GM19240 (cell line): ENCODE data around the gene THRA.
A peak's percentile ranks its signal among the peaks of the same experiment; 100 is the strongest.

Experiments used
- DNase-seq: peaks from one replicate; pipeline ENCODE4 v3.0.0; 2011; ENCODE audit warnings: low spot score; ENCODE audit not compliant: insufficient read length

Gene THRA

DNA sequence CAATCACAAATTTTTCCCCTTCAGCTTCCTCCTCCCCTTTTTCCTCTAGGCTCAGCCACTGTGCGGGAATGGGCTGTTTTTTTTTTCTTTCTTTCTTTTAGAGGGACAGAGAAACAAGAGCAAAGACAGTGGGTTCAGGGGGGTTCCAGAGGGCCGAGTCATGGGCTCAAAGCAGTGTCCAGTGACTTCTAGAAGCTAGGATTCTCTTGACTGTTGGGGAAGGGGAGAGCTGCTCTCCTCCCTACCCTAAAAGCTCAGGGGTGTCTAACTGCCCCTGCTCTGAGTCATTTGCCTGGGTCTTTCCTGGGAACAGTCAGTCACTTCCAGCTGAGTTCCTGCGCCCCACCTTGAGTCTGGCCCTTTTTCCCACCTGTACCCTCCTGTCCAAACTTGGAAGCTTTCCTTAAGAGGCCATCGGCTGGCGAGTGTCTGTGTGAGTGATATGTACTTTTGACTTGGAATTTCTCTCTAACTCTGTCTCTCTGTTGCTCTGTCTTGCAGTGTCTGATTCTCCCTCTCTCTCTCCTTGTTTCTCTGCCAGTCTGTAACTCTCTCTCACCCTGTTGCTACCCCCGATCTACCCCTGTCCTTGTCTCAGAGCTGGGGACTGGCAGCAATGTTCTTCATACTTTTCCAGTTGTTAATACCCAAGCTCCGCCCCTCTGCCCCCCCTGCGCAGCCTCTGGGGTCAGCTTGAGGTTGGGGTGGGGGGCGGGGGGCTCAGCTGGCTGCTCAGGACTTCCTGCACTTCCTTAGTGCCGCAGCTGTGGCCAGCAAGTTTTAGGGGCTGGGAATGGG is 2.4 kb downstream of the THRA start:
- no peak for DNase-seq

DNA sequence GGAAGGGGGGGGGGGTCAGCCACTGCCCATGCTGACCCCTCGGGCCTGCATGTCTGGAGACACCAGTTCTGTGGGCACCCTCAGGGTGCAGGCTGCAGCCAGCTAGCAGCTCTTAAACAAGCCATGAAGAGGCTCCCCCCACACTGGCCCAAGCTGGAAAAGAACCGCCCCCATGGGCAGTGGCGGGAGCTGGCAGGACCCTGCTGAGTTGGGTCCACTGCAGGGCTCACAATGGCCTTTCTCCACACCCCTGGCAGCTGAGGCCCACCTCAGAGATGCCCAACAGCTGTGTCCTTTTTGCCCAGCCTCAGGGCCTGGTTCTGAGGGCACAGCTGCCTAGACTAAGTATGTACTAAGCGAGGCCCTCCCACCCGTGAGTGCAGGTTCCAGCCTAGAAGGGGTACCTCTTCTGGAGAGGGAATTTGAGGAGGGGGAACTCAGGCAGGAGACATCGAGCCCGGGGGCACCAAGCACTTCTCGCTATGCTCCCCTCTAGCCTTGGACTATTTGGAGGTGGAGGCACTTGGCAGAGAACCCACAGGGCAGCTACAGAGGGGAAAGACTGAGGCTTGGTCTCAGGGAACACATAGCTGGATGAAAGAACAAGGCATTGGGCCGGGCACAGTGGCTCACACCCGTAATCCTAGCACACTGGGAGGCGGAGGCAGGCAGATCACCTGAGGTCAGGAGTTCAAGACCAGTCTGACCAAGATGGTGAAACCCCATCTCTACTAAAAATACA is 3.2 kb downstream of the THRA start:
- DNase-seq: no peak

GRCh38 chr17:40067710-40068109 is 4.9 kb downstream of the THRA start:
- no peak for DNase-seq

GRCh38 chr17:40068129-40068581 is 5.4 kb downstream of the THRA start:
- no peak for DNase-seq

DNA sequence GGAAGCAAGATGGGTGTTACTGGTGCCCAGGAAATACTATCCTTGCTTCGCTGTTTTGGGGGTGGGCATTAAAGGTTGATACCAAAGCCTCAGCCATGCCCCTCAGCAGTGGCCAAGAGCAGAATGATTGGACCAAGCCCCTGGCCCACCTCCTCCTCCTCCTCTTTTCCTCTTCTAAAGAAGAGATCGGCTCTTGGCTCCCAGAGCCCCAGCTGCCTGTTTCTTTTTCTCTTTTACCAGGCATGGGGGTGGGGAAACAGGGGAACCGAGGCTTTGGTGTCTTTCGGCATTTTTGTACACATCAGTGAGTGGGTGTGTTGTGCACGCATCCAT is 5.8 kb downstream of the THRA start:
- DNase-seq: no peak

DNA sequence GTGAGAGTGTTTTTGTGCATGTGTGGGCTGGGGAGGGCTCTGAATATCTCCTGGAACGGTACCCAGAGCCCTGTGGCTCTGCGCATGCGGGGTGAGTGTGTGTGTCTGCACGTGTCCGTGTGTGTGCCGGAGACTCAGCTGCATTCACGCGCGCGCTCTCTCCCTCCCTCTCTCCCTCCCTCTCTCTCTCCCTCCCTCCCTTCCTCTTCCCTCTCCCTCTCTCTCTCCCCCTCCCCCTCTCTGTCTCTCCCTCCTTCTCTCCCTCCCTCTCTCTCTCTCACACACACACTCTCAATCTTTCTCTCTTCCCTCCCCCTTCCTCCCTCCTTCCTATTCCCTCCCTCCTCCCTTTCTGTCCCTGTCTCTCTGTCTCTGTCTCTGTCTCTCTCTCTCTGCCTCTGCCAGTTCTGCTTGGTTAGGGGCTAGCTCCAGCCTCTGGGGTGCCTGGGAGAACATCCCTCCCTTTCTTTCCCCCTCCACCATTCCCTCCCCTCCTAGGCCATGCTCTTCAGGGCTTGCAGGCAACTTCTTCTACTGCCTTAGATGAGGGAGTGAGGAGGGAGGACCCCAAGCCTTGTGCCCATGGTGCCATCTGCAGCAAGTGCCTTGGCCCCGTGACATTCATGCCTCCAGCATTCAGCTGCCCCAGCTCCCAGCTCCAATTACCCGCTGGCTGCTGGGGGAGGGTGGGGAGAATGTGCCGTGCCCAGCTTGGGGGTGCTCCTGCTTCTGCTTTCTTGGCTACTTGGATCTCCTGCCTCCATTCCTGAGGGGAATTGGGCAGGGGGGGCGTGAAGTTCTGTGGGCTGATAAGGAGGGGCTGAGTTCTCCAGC is 6.4 kb downstream of the THRA start:
- no peak for DNase-seq

DNA sequence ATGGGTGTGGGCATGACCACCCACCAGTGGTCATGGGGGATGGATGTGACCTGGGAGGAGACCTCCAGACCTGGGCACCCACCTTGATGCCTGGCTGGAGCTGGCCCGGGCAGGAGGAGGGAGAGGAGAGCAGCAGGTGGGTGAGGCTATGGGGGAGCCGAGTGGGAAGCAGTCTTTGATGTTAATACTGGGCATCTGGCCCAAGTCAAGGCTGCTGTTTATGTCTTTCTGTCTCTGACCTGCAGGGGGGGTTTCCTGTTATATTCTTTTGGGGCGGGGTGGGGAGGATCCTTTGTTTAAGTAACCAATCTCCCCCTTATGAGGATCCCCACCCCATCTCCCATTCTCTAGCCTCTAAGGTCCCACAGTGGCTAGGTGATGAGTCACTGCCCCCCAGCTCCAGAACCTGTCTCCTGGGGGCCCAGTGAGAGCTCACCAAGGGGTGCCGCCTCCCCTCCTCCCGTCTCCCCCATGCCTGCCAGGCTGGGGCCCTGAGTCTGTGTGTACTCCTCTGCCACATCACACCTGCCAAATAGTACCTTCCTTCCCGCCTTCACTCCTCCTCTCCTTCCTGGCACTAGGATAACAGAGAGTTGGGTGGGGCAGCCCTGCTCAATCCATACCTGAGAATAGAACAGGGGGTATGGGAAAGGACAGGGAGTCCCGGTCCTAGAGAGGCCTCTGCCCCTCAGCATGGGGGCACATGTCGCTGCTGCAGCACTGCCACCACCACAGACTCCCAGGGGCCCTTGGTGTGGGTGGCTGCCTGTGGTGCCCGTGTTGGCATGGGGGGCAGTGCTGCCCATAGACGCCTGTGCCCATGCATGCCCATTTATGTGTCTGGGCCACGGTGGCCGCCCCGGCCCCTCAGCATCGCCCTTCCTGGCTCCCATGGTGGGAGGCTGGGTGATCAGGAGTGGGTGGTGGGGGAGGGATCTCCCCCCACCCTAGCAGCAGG is 7.3 kb downstream of the THRA start:
- DNase-seq: no peak

- no peak for DNase-seq
These were observed 8.0 kb downstream of the THRA start for GRCh38 chr17:40070709-40071312.

- DNase-seq: no peak
These were observed 8.7 kb downstream of the THRA start for GRCh38 chr17:40071313-40072039.

DNA sequence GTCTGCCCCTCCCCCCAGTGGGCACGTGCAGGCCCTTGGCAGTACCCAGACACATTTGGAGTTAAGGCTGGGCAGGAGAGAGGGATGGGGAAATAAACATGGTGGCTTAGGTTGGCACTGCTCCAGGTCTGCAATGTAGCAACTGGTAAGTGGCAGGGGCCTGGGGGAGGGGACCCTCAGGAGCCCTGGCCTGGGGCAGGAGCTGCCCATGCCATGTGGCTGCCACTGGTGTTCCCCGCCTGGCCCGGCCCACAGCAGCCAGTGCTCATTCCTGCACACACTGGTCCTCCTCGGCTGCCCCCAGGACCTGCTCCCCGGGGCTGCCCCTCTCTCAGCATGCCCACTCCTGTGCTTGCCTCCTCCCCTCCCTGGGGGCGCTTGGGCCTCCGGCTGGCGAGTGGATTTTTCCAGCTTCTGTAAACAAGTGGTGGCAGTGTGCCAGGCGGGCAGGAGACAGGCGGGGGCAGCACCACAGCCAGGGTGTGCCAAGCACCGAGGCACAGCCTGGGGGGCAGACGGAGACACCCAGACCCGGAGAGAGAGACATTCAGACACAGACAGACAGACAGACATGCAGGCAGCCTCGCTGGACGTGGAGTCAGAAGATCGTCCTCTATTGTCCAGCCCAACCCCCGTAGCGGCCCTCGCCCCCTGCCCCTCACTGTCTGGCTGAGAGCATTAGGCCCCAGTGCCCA is 9.4 kb downstream of the THRA start:
- no peak for DNase-seq

GRCh38 chr17:40072735-40073346 is 10.1 kb downstream of the THRA start:
- DNase-seq: no peak

GRCh38 chr17:40073454-40074174 is 10.8 kb downstream of the THRA start:
- DNase-seq: no peak

GRCh38 chr17:40074175-40074512 is 11.4 kb downstream of the THRA start:
- no peak for DNase-seq

GRCh38 chr17:40074871-40075200 is 12.1 kb downstream of the THRA start:
- no peak for DNase-seq

- peak; percentile 50 for DNase-seq
These were observed 12.6 kb downstream of the THRA start for GRCh38 chr17:40075201-40075941.

GRCh38 chr17:40075942-40076498 is 13.3 kb downstream of the THRA start:
- DNase-seq: no peak

DNA sequence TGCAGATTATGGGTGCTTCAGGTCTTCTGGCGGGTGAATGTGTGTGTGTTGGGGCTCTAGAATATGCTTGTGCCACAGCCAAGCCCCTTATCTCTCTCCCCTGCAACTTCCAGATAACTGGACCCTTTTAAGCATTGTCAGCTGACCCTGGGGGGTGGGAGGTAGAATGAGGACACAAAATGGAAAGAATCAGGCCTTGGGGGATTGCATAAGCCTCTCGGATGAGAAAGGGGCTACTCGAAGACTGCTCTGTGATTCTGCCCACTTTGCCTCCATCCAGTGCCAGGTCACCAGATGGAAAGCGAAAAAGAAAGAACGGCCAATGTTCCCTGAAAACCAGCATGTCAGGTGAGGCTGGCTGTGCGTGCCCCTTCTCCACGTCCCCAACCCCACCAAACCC is 13.8 kb downstream of the THRA start:
- no peak for DNase-seq
